K562 (cell line): Measurements from ENCODE around the gene LBP. TPM values are rescaled to one million over a fixed set of nuclear protein-coding genes. Genes with fewer than 3 reads are reported as not detected.

Experiments
- ATAC-seq: fragments of 200-7000 bp; cut with Tn5 transposase; 3 replicates; pipeline ENCODE4 v1.9.1; 2020; ENCODE audit warnings: moderate library complexity
- BruUV-seq: library from RNA; stranded (reverse); fragments of 400-500 nt; replicated peaks from 2 replicates; lab custom pipeline; 2021; lab: Mats Ljungman, UMichigan
- CTCF ChIA-PET: fragments of 300-600 bp; formaldehyde crosslinking; extraction: SDS; loops from one replicate; lab custom pipeline; 2021; ENCODE audit warnings: low intra/inter-chr PET ratio; lab: Yijun Ruan, JAX
- POLR2A ChIA-PET: fragments of 300-600, 350-650 bp; sonication (Branson Sonifier 250); formaldehyde crosslinking; extraction: SDS; loops from one replicate; lab custom pipeline; 2021; ENCODE audit warnings: antibody characterized with exemption, inconsistent platforms; lab: Yijun Ruan, JAX
- DNase-seq, 4 experiments: peaks; one replicate each; pipeline versions ENCODE4 v3.0.0 to v3.0.0-alpha.2; 2011 to 2018; ENCODE audit warnings: low spot score in 3 of 4, mixed read lengths in 3 of 4; ENCODE audit errors: extremely low read depth in 1 of 4
- FAIRE-seq: peaks from 2 replicates; lab custom pipeline; 2011; peaks lifted over from hg19 to GRCh38; lab: Jason Lieb, UNC
- H2AFZ ChIP-seq: 2 replicates; pipeline ENCODE4 v1.6.0; 2011; ENCODE audit warnings: low read depth, low read length, control low read depth, inconsistent platforms
- H3K27ac ChIP-seq: fragments of 200-600 bp; 3 replicates; pipeline ENCODE4 v1.8.0; 2011; ENCODE audit warnings: low read depth, mild to moderate bottlenecking, control low read depth, inconsistent platforms, low read length, moderate library complexity, mixed read lengths; ENCODE audit errors: extremely low read depth
- H3K27me3 ChIP-seq, 2 experiments: fragments of 300-600 bp in 1 of 2; 2 replicates in 1 of 2; 3 replicates in 1 of 2; pipeline versions ENCODE4 v1.6.0 to v1.8.0; 2011; ENCODE audit warnings: inconsistent platforms in 2 of 2, low read length in 2 of 2, mild to moderate bottlenecking in 1 of 2, mixed read lengths in 1 of 2, moderate library complexity in 1 of 2; ENCODE audit not compliant: control insufficient read depth in 2 of 2, insufficient read depth in 2 of 2
- H3K36me3 ChIP-seq: fragments of 300-600 bp; 3 replicates; pipeline ENCODE4 v1.8.0; 2011; ENCODE audit warnings: mild to moderate bottlenecking, low read length, inconsistent platforms; ENCODE audit not compliant: control insufficient read depth, insufficient read depth
- H3K4me1 ChIP-seq, 2 experiments: fragments of 200-600 bp in 1 of 2; replicated peaks in 1 of 2; 2 replicates in 1 of 2; 3 replicates in 1 of 2; pipeline versions ENCODE4 v1.5.1 to v1.8.0; 2011; ENCODE audit warnings: inconsistent platforms in 2 of 2, low read length in 2 of 2, mild to moderate bottlenecking in 1 of 2, mixed read lengths in 1 of 2, moderate library complexity in 1 of 2; ENCODE audit not compliant: control insufficient read depth in 2 of 2, insufficient read depth in 2 of 2
- H3K4me2 ChIP-seq: 2 replicates; pipeline ENCODE4 v1.6.1; 2011; ENCODE audit warnings: low read length, control low read depth, inconsistent platforms, mixed read lengths; ENCODE audit not compliant: insufficient read depth
- H3K4me3 ChIP-seq: fragments of 200-600 bp; sonication (generic), shearing (Covaris generic); 2 replicates; pipeline ENCODE4 v1.5.1; 2016; ENCODE audit warnings: control low read depth, inconsistent platforms
- H3K79me2 ChIP-seq: fragments of 200-600 bp; 3 replicates; pipeline ENCODE4 v1.8.0; 2011; ENCODE audit warnings: low read length, inconsistent platforms; ENCODE audit not compliant: control insufficient read depth, insufficient read depth
- H3K9ac ChIP-seq, 2 experiments: 2 replicates each; pipeline versions ENCODE4 v1.6.0 to v1.6.1; 2011; ENCODE audit warnings: low read depth in 2 of 2, low read length in 2 of 2, control low read depth in 1 of 2, inconsistent platforms in 1 of 2, mild to moderate bottlenecking in 1 of 2, mixed read lengths in 1 of 2; ENCODE audit not compliant: insufficient read depth in 1 of 2
- H3K9me1 ChIP-seq: one replicate; pipeline ENCODE4 v1.6.0; 2011; ENCODE audit warnings: inconsistent platforms, mild to moderate bottlenecking, low read length, moderate library complexity; ENCODE audit not compliant: control insufficient read depth, insufficient read depth
- H3K9me3 ChIP-seq: replicated peaks from 2 replicates; pipeline ENCODE4 v1.5.1; 2011; ENCODE audit warnings: low read depth, low read length, inconsistent platforms; ENCODE audit not compliant: control insufficient read depth, insufficient read depth
- H4K20me1 ChIP-seq: replicated peaks from 2 replicates; pipeline ENCODE4 v1.6.1; 2011; ENCODE audit warnings: low read length, inconsistent platforms, mixed read lengths; ENCODE audit not compliant: control insufficient read depth, insufficient read depth
- EWSR1 ChIP-seq: fragments of 450-650 bp; IDR thresholded peaks from 2 replicates; pipeline ENCODE4 v1.6.1; 2018; ENCODE audit warnings: borderline replicate concordance, mild to moderate bottlenecking, low read depth, moderate library complexity; ENCODE audit not compliant: partially characterized antibody
- KDM2B ChIP-seq: fragments of 250-450 bp; sonication (Bioruptor Pico); IDR thresholded peaks from 2 replicates; pipeline ENCODE4 v1.8.0; 2021; ENCODE audit warnings: mild to moderate bottlenecking, moderate library complexity
- SMAD2 ChIP-seq: fragments of 150-350 bp; IDR thresholded peaks from 2 replicates; pipeline ENCODE4 v1.6.1; 2014; ENCODE audit warnings: low read depth, mild to moderate bottlenecking, low read length
- ZNF347 ChIP-seq: fragments of 450-650 bp; formaldehyde crosslinking; IDR thresholded peaks from 2 replicates; pipeline ENCODE4 v1.4.0; 2020; ENCODE audit warnings: low read depth, mild to moderate bottlenecking, moderate library complexity
- ZNF57 ChIP-seq: fragments of 450-650 bp; formaldehyde crosslinking; IDR thresholded peaks from 2 replicates; pipeline ENCODE4 v1.4.0; 2020; ENCODE audit warnings: mild to moderate bottlenecking, moderate library complexity
- WGBS: fragments of 100-300 bp; shearing (Covaris generic); methylation state at CpG from one replicate; pipeline ENCODE4 v1.1.6; 2016; ENCODE audit warnings: low coverage, mixed read lengths; ENCODE audit not compliant: insufficient coverage; ENCODE audit errors: missing lambda C conversion rate; 5-methylcytosine and 5-hydroxymethylcytosine counted together
- in situ Hi-C: fragments of 300-500 bp; cut with MboI; formaldehyde crosslinking; loops from 4 replicates; pipeline ENCODE4 v1.15.0; 2018; ENCODE audit warnings: inconsistent platforms, mixed read lengths
- intact Hi-C: fragments of 100-400 bp; cut with micrococcal nuclease; formaldehyde crosslinking; loops from 2 replicates; pipeline ENCODE4 v1.14.2; 2022
- polyA plus RNA-seq, 8 experiments: library from polyadenylated mRNA; depleted of rRNA in 4 of 8; stranded (reverse) in 5 of 8; unstranded in 3 of 8; fragments of >200 nt; fragmentation: Nextera tagmentation in 2 of 8; fragmentation: Illumina TruSeq in 1 of 8; extraction: Ambion mirVana in 2 of 8; extraction: Trizol in 1 of 8; gene quantifications; 2 replicates each; pipeline versions ENCODE4 v1.2.1 to v1.2.3, GENCODE V29; 2011 to 2014; ENCODE audit warnings: inconsistent platforms in 1 of 8, missing spikeins in 1 of 8
- total RNA-seq, 7 experiments: library from RNA; depleted of rRNA in 6 of 7; stranded (reverse); fragments of >200 nt in 6 of 7; fragmentation: Illumina TruSeq in 2 of 7; extraction: Trizol in 2 of 7; gene quantifications; 2 replicates each; pipeline versions ENCODE4 v1.2.1 to v1.2.3, GENCODE V29; 2011 to 2021; ENCODE audit warnings: low replicate concordance in 1 of 7
- TF ChIP-seq, protein P1 (sequence below), 3 experiments: fragments of 200-800 bp in 1 of 3; sonication (Bioruptor generic) in 1 of 3; sonication (generic) in 1 of 3; formaldehyde crosslinking in 1 of 3; IDR thresholded peaks; 2 replicates each; pipeline versions ENCODE4 v1.6.1 to v1.8.0; 2016 to 2022; ENCODE audit warnings: mild to moderate bottlenecking in 2 of 3, missing compliant biosample characterization in 2 of 3, missing genetic modification characterization in 2 of 3, missing genetic modification reagents in 1 of 3
- TF ChIP-seq, protein P2 (sequence below): fragments of 250-450 bp; sonication (Bioruptor Pico); IDR thresholded peaks from 2 replicates; pipeline ENCODE4 v1.6.1; 2021; ENCODE audit warnings: mild to moderate bottlenecking
- TF ChIP-seq, protein P3 (sequence below): sonication (generic); formaldehyde crosslinking; IDR thresholded peaks from 2 replicates; pipeline ENCODE4 v1.8.0; 2022; ENCODE audit warnings: mild to moderate bottlenecking, low read depth, missing genetic modification reagents
- TF ChIP-seq, protein P4 (sequence below): fragments of 250-450 bp; sonication (Bioruptor Pico); IDR thresholded peaks from 2 replicates; pipeline ENCODE4 v1.4.0; 2020; ENCODE audit warnings: borderline replicate concordance
- TF ChIP-seq, protein P5 (sequence below), 2 experiments: fragments of 200-800 bp in 1 of 2; sonication (Bioruptor generic) in 1 of 2; sonication (generic) in 1 of 2; formaldehyde crosslinking in 1 of 2; IDR thresholded peaks in 1 of 2; conservative IDR thresholded peaks in 1 of 2; 2 replicates each; pipeline versions ENCODE4 v1.5.0 to v1.6.1; 2016 to 2020; ENCODE audit warnings: missing compliant biosample characterization in 1 of 2, missing genetic modification characterization in 1 of 2, missing genetic modification reagents in 1 of 2

The LBP gene
- total and polyA plus RNA-seq, 9 of the 15 experiments (the other 6 are each of a cell fraction or from before 2014, with no cell fraction given), result 0.06 to 0.31 (median 0.09) TPM; not detected in 3

DNA sequence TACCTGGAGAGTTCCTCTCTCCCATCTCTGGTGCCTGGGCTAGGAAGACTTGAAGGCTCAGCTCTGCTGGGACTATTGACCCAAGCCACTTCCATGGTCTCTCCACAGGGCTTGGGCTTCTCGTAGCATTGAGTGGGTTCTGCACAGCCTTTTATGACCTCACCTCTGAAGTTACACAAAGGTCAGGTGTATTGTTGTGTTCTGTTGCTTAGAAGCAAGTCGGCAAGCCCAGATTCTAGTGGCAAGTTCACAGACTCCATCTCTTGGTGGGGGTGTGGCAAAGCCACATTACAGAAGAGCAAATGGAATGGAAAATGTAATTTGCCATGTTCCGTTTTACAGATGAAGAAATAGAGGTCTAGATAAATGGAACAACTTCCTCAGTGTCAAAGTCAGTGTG, 28.9 kb upstream of the LBP start:
- Histone ChIP-seq H3K27ac (no peak overlapping the region), H3K9me3 (no peaks in the 10 kb centered on the region), H3K4me3 (no peak overlapping the region), H3K4me2 (no peak overlapping the region), H3K27me3 (peaks cover 5 to 21% of the 10 kb centered on the region in 2 experiments; a peak in 3 of 5 replicates), H3K79me2 (no peaks in the 10 kb centered on the region), H3K9ac (no peak overlapping the region), H2AFZ (no peak overlapping the region), H3K4me1 (no peaks in the 10 kb centered on the region), H3K9me1 (no peaks in the 10 kb centered on the region)
- POLR2A ChIA-PET, result interaction anchor here (0.6 kb wide), 2 partner anchors 77 to 104 kb away, joined by 3 to 4 read pairs; no protein-coding TSS in a partner anchor
- intact Hi-C loops, result no loop called here
- FAIRE-seq, result no peak
- TF ChIP-seq, protein P1, sequence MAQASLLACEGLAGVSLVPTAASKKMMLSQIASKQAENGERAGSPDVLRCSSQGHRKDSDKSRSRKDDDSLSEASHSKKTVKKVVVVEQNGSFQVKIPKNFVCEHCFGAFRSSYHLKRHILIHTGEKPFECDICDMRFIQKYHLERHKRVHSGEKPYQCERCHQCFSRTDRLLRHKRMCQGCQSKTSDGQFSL (CRISPR knock-in tag; IDR thresholded peaks at IDR 0.05), result no peak
- TF ChIP-seq, protein P1 (tag; IDR thresholded peaks at IDR 0.05), result no peak
- TF ChIP-seq SMAD2, result no peak
- TF ChIP-seq ZNF57 (CRISPR knock-in tag), result no peak
- TF ChIP-seq, protein P2, sequence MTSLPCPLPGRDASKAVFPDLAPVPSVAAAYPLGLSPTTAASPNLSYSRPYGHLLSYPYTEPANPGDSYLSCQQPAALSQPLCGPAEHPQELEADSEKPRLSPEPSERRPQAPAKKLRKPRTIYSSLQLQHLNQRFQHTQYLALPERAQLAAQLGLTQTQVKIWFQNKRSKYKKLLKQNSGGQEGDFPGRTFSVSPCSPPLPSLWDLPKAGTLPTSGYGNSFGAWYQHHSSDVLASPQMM (CRISPR knock-in tag), result no peak
- no peak for TF ChIP-seq KDM2B (CRISPR knock-in tag)
- no peak for TF ChIP-seq ZNF347
- TF ChIP-seq, protein P3, sequence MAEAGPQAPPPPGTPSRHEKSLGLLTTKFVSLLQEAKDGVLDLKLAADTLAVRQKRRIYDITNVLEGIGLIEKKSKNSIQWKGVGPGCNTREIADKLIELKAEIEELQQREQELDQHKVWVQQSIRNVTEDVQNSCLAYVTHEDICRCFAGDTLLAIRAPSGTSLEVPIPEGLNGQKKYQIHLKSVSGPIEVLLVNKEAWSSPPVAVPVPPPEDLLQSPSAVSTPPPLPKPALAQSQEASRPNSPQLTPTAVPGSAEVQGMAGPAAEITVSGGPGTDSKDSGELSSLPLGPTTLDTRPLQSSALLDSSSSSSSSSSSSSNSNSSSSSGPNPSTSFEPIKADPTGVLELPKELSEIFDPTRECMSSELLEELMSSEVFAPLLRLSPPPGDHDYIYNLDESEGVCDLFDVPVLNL, result no peak
- TF ChIP-seq, protein P4, sequence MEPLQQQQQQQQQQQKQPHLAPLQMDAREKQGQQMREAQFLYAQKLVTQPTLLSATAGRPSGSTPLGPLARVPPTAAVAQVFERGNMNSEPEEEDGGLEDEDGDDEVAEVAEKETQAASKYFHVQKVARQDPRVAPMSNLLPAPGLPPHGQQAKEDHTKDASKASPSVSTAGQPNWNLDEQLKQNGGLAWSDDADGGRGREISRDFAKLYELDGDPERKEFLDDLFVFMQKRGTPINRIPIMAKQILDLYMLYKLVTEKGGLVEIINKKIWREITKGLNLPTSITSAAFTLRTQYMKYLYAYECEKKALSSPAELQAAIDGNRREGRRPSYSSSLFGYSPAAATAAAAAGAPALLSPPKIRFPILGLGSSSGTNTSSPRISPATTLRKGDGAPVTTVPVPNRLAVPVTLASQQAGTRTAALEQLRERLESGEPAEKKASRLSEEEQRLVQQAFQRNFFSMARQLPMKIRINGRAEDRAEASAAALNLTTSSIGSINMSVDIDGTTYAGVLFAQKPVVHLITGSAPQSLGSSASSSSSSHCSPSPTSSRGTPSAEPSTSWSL (CRISPR knock-in tag), result no peak
- TF ChIP-seq, protein P5, sequence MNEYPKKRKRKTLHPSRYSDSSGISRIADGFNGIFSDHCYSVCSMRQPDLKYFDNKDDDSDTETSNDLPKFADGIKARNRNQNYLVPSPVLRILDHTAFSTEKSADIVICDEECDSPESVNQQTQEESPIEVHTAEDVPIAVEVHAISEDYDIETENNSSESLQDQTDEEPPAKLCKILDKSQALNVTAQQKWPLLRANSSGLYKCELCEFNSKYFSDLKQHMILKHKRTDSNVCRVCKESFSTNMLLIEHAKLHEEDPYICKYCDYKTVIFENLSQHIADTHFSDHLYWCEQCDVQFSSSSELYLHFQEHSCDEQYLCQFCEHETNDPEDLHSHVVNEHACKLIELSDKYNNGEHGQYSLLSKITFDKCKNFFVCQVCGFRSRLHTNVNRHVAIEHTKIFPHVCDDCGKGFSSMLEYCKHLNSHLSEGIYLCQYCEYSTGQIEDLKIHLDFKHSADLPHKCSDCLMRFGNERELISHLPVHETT (CRISPR knock-in tag; conservative IDR thresholded peaks at IDR 0.05 in 1 of 2, IDR thresholded peaks at IDR 0.05 in 1 of 2), result no peak
- no peak for TF ChIP-seq EWSR1
- TF ChIP-seq, all 486 proteins: peak for 0
- DNase-seq (no peak), ATAC-seq (no peak)
- CTCF ChIA-PET, result no interaction called here
- 0% methylated on average over 3 of the region's 3 CpGs for WGBS
- Histone ChIP-seq H4K20me1 (no peaks in the 10 kb centered on the region), H3K36me3 (no peaks in the 10 kb centered on the region)
- no TSS peak for BruUV-seq
- in situ Hi-C loops, result no loop called here
